Stimulated activated CD4-positive, alpha-beta T cell treated with anti-CD3 and anti-CD28 coated beads, Interleukin-15, amount 100 ng/mL, for 1 hour (primary cell): ENCODE data around the gene ABCB11.
"Not testable (repeated sequence)": the region's sequence is repeated elsewhere in the genome, so short reads cannot be mapped to it uniquely, and the experiment has no call there.

Source experiments
- DNase-seq, 2 donors: peaks; one replicate each; pipeline ENCODE4 v3.0.0-alpha.2; 2020; ENCODE audit warnings: low read depth in 1 of 2, low spot score in 1 of 2

The ABCB11 gene

GRCh38 chr2:168935810-168936581 is 95.1 kb downstream of the ABCB11 start:
- DNase-seq, result no peak

- no peak for DNase-seq
Measured at GRCh38 chr2:168934826-168935225, 96.3 kb downstream of the ABCB11 start.

DNA sequence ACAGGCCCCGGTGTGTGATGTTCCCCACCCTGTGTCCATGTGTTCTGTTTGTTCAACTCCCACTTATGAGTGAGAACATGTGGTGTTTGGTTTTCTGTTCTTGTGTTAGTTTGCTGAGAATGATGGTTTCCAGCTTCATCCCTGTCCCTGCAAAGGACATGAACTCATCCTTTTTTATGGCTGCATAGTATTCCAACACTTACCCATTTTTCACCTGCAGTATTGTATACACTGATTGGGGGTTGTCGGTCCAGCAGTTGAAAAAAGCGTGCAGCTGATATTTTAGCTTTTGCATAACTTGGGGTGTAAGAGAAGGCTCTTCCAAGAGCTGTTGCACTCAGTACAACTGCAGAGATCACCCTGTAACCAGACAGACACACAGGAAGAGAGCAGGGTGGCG is 99.0 kb downstream of the ABCB11 start:
- DNase-seq, result not testable (repeated sequence)

GRCh38 chr2:168930242-168930641 is 100.9 kb downstream of the ABCB11 start:
- no peak for DNase-seq

GRCh38 chr2:168929031-168929430 is 102.1 kb downstream of the ABCB11 start:
- DNase-seq, result no peak

DNA sequence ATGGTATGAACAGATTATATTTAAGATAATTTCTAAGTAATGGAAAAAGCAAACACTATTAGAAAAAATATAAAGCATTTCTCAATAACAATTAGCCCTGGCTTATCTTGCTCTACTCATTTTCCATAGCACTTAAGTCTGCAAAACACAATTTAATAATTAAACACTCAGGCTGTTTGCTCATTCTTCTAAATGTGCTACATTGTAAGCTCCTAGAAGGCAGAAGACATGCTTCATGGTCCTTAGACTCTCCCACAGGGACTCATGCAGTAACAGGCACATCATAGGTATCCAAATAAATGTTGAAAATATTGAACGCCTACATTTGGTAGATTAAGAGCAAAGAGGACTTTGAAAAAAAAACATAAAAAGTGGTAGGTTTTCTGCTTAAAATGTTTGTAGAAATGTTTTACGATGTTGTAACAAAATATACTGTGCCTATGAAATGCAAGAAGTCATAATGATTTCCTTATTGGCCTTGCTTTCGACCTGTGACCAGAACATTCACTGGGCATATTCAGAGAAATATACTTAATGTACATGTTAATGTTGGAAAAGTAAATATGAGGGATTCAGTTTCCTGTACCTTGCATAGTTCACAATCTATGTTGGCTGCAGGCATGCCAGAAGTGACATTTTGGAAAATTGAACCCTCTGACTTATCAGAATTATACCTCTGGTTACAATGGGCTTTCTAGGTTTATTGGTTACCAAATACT is 102.9 kb downstream of the ABCB11 start:
- no peak for DNase-seq

DNA sequence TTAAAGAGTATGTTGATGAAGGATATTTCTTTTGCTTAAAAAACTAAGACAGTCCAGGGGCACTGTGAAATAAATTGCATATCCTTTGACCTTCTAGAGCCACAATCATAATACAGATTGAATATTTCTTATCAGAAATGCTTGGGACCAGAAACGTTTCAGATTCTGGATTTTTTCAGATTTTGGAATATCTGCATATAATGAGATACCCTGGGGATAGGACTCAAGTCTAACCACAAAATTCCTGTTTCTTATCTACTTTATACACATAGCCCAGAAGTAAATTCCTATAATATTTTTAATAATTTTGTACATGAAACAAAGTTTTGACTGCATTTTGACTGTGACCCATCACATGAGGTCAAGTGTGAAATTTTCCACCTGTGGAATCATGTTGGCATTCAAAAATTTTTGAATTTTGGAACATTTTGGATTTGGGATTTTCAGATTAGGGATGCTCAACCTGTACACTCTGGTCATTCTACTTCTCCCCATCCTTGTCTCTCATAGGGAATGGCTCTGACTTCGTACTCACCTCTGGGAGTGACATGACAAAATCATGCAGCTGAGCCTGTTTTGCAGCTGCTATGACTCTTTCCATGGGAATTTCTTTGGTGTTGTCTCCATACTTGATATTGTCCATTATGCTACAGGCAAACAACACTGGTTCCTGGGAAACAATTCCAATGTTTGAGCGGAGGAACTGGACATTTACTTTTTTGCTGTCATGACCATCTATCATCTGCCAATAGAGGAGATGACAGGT is 104.3 kb downstream of the ABCB11 start:
- DNase-seq, result no peak

- DNase-seq, result no peak
Measured at GRCh38 chr2:168920504-168921157, 110.5 kb downstream of the ABCB11 start.

- no peak for DNase-seq
Measured at GRCh38 chr2:168916331-168916675, 114.8 kb downstream of the ABCB11 start.

GRCh38 chr2:168915441-168916330 is 115.4 kb downstream of the ABCB11 start:
- DNase-seq, result no peak

DNA sequence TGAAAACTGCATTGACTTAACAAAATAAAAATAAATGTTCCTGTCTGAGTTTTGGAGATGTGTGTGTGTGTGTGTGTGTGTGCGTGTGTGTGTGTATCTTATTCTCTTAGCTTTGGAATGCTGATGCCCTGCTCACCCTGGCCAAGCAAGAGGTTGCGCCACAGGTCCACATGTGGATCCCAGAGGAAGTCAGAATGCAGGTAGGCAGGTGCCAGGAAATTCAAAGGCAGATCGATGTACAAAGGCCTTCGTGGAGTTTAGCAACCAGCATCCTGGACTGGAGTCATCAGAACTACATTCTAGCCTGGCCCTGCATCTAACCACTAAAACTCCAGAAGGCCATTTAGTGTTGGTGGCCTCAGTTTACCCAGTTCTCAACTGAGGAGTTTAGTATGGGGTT is 117.6 kb downstream of the ABCB11 start:
- no peak for DNase-seq

- no peak for DNase-seq
Measured at GRCh38 chr2:168912901-168913369, 118.2 kb downstream of the ABCB11 start.

DNA sequence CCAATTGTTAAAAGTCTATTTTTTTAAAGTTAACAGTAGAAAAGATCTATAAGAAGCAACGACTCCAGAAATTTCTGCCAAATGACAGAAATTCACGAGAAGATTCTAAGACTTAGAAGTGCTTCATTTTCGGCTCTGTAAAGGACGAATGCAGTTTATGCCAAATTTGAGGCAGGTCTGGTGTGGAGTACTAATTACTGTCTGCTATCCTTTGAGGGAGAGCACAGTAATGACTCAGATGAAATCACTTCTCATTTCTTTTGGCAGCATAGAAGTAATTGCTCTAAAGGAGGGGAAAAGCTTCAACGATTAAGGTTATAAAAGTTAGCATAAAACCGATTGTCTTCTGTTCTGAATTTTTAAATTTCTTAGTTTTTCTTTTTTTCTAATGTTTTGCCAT is 118.7 kb downstream of the ABCB11 start:
- DNase-seq, result no peak

GRCh38 chr2:168910330-168910729 is 120.8 kb downstream of the ABCB11 start:
- DNase-seq, result no peak

DNA sequence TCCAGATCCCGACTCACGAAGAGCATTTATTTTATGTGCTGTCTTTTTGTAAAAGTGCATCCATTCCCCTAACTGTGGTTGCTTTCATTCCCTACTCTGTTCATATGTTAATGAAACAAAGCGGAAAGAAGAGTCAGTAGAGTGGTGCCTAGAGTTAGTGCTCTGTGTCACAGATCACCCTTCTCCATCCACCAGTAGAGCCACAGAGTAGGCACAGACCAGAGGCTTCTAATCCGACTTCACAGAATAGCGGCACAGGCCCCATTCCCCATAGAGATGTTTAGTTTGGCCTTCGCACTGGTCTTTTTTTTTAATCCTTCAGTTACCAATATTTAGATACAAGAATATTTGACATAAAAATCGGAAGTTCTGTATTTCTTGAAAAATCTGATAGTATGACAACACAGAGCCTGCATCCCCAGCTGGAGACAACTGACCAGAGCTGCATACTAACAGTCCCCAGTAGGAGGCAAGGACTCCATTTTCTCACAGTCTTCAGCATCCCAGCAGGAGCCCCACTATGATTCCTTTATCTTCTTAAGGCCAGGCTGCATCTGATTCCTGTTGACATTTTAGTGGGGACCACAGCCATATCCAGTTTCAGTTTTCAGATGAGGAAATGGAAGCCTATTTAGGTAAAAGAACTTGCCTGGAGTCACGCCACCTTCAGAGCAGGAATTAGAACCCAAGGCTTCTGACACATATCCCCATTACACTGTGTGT is 123.0 kb downstream of the ABCB11 start:
- DNase-seq, result no peak

DNA sequence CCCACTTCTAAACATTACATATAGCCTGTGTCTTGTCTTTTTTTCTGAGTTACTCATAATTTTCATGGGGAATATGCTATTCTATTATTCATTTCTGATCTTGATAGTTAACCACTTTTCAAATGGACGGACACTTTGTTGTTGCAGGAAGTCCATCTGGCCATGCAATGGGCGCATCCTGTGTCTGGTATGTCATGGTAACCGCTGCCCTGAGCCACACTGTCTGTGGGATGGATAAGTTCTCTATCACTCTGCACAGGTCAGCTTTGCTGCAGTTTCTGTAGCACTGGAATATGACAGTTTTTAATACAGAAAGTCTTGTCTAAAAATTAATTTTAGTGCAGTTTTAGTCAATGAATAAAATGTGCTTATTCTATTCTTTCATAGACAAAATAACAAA is 126.8 kb downstream of the ABCB11 start:
- DNase-seq, result no peak

DNA sequence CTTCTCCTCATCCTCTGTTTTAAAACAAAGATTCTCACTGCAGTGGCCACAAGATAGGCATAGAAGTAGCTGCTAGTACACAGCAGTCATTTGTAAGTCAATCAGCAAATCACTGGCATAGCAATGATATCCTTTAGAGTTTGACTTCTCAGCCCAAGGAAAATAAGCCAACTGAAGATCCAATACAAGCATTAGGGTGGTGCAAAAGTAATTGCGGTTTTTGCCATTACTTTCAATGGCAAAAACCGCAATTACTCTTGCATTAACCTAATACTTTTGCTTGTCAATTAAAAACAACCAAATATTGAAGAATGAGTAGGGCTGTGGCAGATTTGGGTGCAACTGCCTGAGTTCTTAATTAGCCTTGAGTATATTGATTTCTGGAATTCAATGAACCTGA is 127.2 kb downstream of the ABCB11 start:
- no peak for DNase-seq

GRCh38 chr2:168901003-168901402 is 130.1 kb downstream of the ABCB11 start, which contains the start of gene G6PC2:
TSS of gene G6PC2 (plus strand) at chr2:168901291. CDS start at chr2:168901332, 41 bp downstream.
- no peak for DNase-seq

DNA sequence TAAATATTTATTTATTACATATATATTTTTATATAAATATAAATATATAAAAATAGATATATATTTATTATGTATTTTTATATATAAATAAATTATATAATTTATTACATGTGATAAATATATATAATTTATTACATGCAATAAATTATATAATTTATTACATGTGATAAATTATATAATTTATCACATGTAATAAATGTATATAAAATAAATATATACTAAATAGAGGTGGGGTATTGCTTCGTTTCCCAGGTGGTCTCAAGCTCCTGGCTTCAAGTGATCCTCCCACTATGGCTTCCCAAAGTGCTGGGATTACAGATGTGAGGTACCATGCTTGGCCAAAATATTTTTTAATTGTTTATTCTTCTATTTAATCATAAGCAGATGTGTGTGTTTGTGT is 133.7 kb downstream of the ABCB11 start:
- DNase-seq, result no peak

GRCh38 chr2:168896783-168897182 is 134.3 kb downstream of the ABCB11 start:
- DNase-seq, result no peak
